AG04449 (cell line): Measurements from ENCODE around the gene CEACAM18.

Experiments
- CTCF ChIA-PET: fragments of 350-600 bp; formaldehyde crosslinking; extraction: SDS; loops from one replicate; lab custom pipeline; 2021; ENCODE audit warnings: antibody characterized with exemption; lab: Yijun Ruan, JAX
- POLR2A ChIA-PET: fragments of 400-600, 350-600 bp; formaldehyde crosslinking; extraction: SDS; loops from one replicate; lab custom pipeline; 2020; ENCODE audit warnings: antibody characterized with exemption, inconsistent platforms; lab: Yijun Ruan, JAX
- DNase-seq: peaks from one replicate; pipeline ENCODE4 v3.0.0-alpha.2; 2010; ENCODE audit warnings: low read depth, low spot score
- H3K4me3 ChIP-seq: 2 replicates; pipeline ENCODE4 v1.5.1; 2011; ENCODE audit warnings: low read depth, mild to moderate bottlenecking, control low read depth, low read length
- CTCF ChIP-seq: IDR thresholded peaks from one replicate; pipeline ENCODE4 v1.5.1; 2011; ENCODE audit warnings: mild to moderate bottlenecking, moderate library complexity, low read length, control low read depth, inconsistent platforms; ENCODE audit not compliant: insufficient read depth; ENCODE audit errors: missing control alignments

Gene CEACAM18

GRCh38 chr19:51478381-51479234, at the start of gene CEACAM18:
Gene CEACAM18 (plus strand): TSS chr19:51478539.
- CTCF ChIA-PET = interaction anchor here (10.5 kb wide), 1 partner anchor 179 kb away, joined by 184 read pairs; no protein-coding TSS in a partner anchor
- H3K4me3 ChIP-seq = no peak within 1 kb of the TSS
- DNase-seq = no peak
- POLR2A ChIA-PET = no interaction called here
- TF ChIP-seq CTCF = no peak

GRCh38 chr19:51430221-51430620, 48.1 kb upstream of the CEACAM18 start:
- DNase-seq = no peak
- no peak for TF ChIP-seq CTCF
- no peak overlapping the region for H3K4me3 ChIP-seq
- CTCF ChIA-PET = no interaction called here
- POLR2A ChIA-PET = no interaction called here

- ChIA-PET POLR2A (no interaction called here), CTCF (no interaction called here)
- TF ChIP-seq CTCF = no peak
- DNase-seq = no peak
- no peak overlapping the region for H3K4me3 ChIP-seq
Measured at GRCh38 chr19:51431124-51431523, 47.2 kb upstream of the CEACAM18 start.

GRCh38 chr19:51433043-51433442, 45.3 kb upstream of the CEACAM18 start:
- POLR2A ChIA-PET = no interaction called here
- no peak for TF ChIP-seq CTCF
- no peak overlapping the region for H3K4me3 ChIP-seq
- no peak for DNase-seq
- CTCF ChIA-PET = no interaction called here

- TF ChIP-seq CTCF = no peak
- POLR2A ChIA-PET = no interaction called here
- CTCF ChIA-PET = interaction anchor here (1.0 kb wide), 1 partner anchor 13 kb away, joined by 4 read pairs; no protein-coding TSS in a partner anchor
- no peak for DNase-seq
- H3K4me3 ChIP-seq = no peak overlapping the region
Measured at GRCh38 chr19:51434456-51434855, 43.9 kb upstream of the CEACAM18 start.

GRCh38 chr19:51439021-51439465, 39.3 kb upstream of the CEACAM18 start:
- ChIA-PET CTCF (interaction anchor here (1.4 to 2.5 kb wide), 3 partner anchors 41 to 101 kb away, joined by 4 to 8 read pairs (median 5); no protein-coding TSS in a partner anchor), POLR2A (no interaction called here)
- no peak for DNase-seq
- TF ChIP-seq CTCF = peak; percentile 6
- no peak overlapping the region for H3K4me3 ChIP-seq
